Naive thymus-derived CD4-positive, alpha-beta T cell (primary cell): ENCODE data around the gene PCSK1. TPM values are rescaled to one million over a fixed set of nuclear protein-coding genes. Genes with fewer than 3 reads are reported as not detected.

Source experiments
- ATAC-seq: fragments of 150-1000 bp; cut with Tn5 transposase; 2 replicates; pipeline ENCODE4 v1.10.0; 2021; ENCODE audit warnings: mild to moderate bottlenecking, moderate library complexity
- CTCF ChIA-PET: fragments of 350-600 bp; sonication (Branson Sonifier 250); formaldehyde crosslinking; loops from one replicate; lab custom pipeline; 2021; ENCODE audit warnings: antibody characterized with exemption; lab: Charles Lee
- POLR2A ChIA-PET: fragments of 350-600 bp; sonication (Branson Sonifier 250); formaldehyde crosslinking; loops from one replicate; lab custom pipeline; 2021; ENCODE audit warnings: antibody characterized with exemption, inconsistent platforms; lab: Charles Lee
- DNase-seq, 9 donors: peaks; one replicate each; pipeline versions ENCODE4 v3.0.0 to v3.0.0-alpha.2; 2020 to 2022; ENCODE audit warnings: mixed read lengths in 1 of 9
- H3K27ac ChIP-seq: one replicate; pipeline ENCODE4 v1.7.0; 2013; ENCODE audit warnings: mild to moderate bottlenecking, low read depth, low read length, moderate library complexity
- H3K27me3 ChIP-seq, 2 donors: one replicate each; pipeline ENCODE4 v1.7.0; 2013; ENCODE audit warnings: low read length in 2 of 2, mild to moderate bottlenecking in 2 of 2, moderate library complexity in 2 of 2; ENCODE audit not compliant: control insufficient read depth in 2 of 2, insufficient read depth in 2 of 2
- H3K36me3 ChIP-seq, 3 experiments: 1 replicate in 2 of 3; 2 replicates in 1 of 3; pipeline ENCODE4 v1.7.0; 2013; ENCODE audit warnings: low read length in 3 of 3, mild to moderate bottlenecking in 3 of 3, moderate library complexity in 1 of 3; ENCODE audit not compliant: insufficient read depth in 3 of 3, control insufficient read depth in 2 of 3
- H3K4me1 ChIP-seq, 2 donors: one replicate each; pipeline ENCODE4 v1.7.0; 2013; ENCODE audit warnings: low read length in 2 of 2, mild to moderate bottlenecking in 2 of 2, moderate library complexity in 1 of 2; ENCODE audit not compliant: control insufficient read depth in 2 of 2, insufficient read depth in 2 of 2
- H3K4me3 ChIP-seq: 2 replicates; pipeline ENCODE4 v1.7.0; 2013; ENCODE audit warnings: mild to moderate bottlenecking, low read length
- H3K9me3 ChIP-seq, 3 experiments: 1 replicate in 2 of 3; 2 replicates in 1 of 3; pipeline ENCODE4 v1.7.0; 2013; ENCODE audit warnings: low read length in 3 of 3; ENCODE audit not compliant: control insufficient read depth in 2 of 3
- H3K27ac Mint-ChIP-seq, 9 donors: one replicate each; pipeline ENCODE4 v1.8.0; 2020 to 2022; ENCODE audit warnings: mixed read lengths in 9 of 9, mild to moderate bottlenecking in 8 of 9, moderate library complexity in 5 of 9, inconsistent platforms in 2 of 9
- H3K27me3 Mint-ChIP-seq, 5 donors: one replicate each; pipeline ENCODE4 v1.8.0; 2021 to 2022; ENCODE audit warnings: mixed read lengths in 5 of 5, mild to moderate bottlenecking in 1 of 5
- H3K36me3 Mint-ChIP-seq, 5 donors: one replicate each; pipeline ENCODE4 v1.8.0; 2020 to 2022; ENCODE audit warnings: mixed read lengths in 5 of 5, mild to moderate bottlenecking in 3 of 5, inconsistent platforms in 1 of 5
- H3K4me1 Mint-ChIP-seq, 7 donors: one replicate each; pipeline ENCODE4 v1.8.0; 2020 to 2022; ENCODE audit warnings: mixed read lengths in 7 of 7, mild to moderate bottlenecking in 3 of 7, inconsistent platforms in 1 of 7
- H3K4me3 Mint-ChIP-seq, 10 donors: one replicate each; pipeline ENCODE4 v1.8.0; 2020 to 2022; ENCODE audit warnings: mild to moderate bottlenecking in 10 of 10, mixed read lengths in 10 of 10, moderate library complexity in 6 of 10, inconsistent platforms in 2 of 10
- H3K9me3 Mint-ChIP-seq, 11 donors: one replicate each; pipeline ENCODE4 v1.8.0; 2020 to 2022; ENCODE audit warnings: mixed read lengths in 11 of 11, mild to moderate bottlenecking in 4 of 11, inconsistent platforms in 1 of 11, moderate library complexity in 1 of 11
- intact Hi-C, 2 donors: fragments of 100-400 bp; cut with micrococcal nuclease; formaldehyde crosslinking; loops; one replicate each; pipeline ENCODE4 v1.15.1; 2023
- polyA plus RNA-seq, 2 donors: library from polyadenylated mRNA; unstranded; fragments of 300-500 nt; fragmentation: Illumina TruSeq; gene quantifications; one replicate each; pipeline ENCODE4 v1.2.3, GENCODE V29; 2021
- total RNA-seq, 6 experiments: library from RNA in 5 of 6; stranded (reverse) in 5 of 6; gene quantifications; 1 replicate in 5 of 6; 2 replicates in 1 of 6; pipeline ENCODE4 v1.2.3 and lab custom pipeline; 2021 to 2026

PCSK1 gene
- total and polyA plus RNA-seq, 7 experiments from 2014 or later: not detected

- H3K4me3 ChIP-seq: no peak overlapping the region
- ATAC-seq (peak; percentile 91), DNase-seq (peak in 7 of 9 donors; percentile 33 to 70 (median 59))
- peak overlapping the region; percentile 1 to 72 (median 48) for H3K4me3 Mint-ChIP-seq
- POLR2A ChIA-PET: no interaction called here
- H3K36me3 Mint-ChIP-seq: no peaks in the 10 kb centered on the region
- peak overlapping the region in 6 of 9 donors; percentile 3 to 53 (median 10) for H3K27ac Mint-ChIP-seq
- H3K9me3 ChIP-seq: no peaks in the 10 kb centered on the region
- intact Hi-C loops: loop anchor here (1.0 to 10.0 kb wide), 12 partner anchors 192 to 818 kb away; partner anchors contain the start of genes CAST (in 1 of the 2) and LNPEP (in 1 of the 2)
- no peaks in the 10 kb centered on the region for H3K27me3 ChIP-seq
- no peaks in the 10 kb centered on the region for H3K36me3 ChIP-seq
- peaks cover 6 to 7% of the 10 kb centered on the region in 2 donors for H3K4me1 ChIP-seq
- no peak overlapping the region for H3K27ac ChIP-seq
- H3K4me1 Mint-ChIP-seq: peaks cover 5 to 21% (median 18%) of the 10 kb centered on the region in 7 donors
- H3K27me3 Mint-ChIP-seq: peaks cover 0 to 38% (median 8%) of the 10 kb centered on the region in 5 donors
- CTCF ChIA-PET: interaction anchor here (0.6 to 12.3 kb wide), 16 partner anchors 9 to 1235 kb away, joined by 3 to 183 read pairs (median 4); no protein-coding TSS in a partner anchor
- H3K9me3 Mint-ChIP-seq: no peaks in the 10 kb centered on the region
Observed at GRCh38 chr5:96344678-96345577, 88.1 kb downstream of the PCSK1 start.

- H3K27ac Mint-ChIP-seq: no peak overlapping the region
- H3K36me3 Mint-ChIP-seq: no peaks in the 10 kb centered on the region
- CTCF ChIA-PET: interaction anchor here (0.6 to 12.3 kb wide), 2 partner anchors 257 to 387 kb away, joined by 3 to 183 read pairs; no protein-coding TSS in a partner anchor
- Histone ChIP-seq H3K4me3 (no peak overlapping the region), H3K4me1 (peaks cover 6 to 7% of the 10 kb centered on the region in 2 donors), H3K9me3 (no peaks in the 10 kb centered on the region), H3K27ac (no peak overlapping the region), H3K27me3 (no peaks in the 10 kb centered on the region), H3K36me3 (no peaks in the 10 kb centered on the region)
- H3K9me3 Mint-ChIP-seq: no peaks in the 10 kb centered on the region
- no peak for ATAC-seq
- POLR2A ChIA-PET: interaction anchor here (0.6 kb wide), 1 partner anchor 357 kb away, joined by 3 read pairs; no protein-coding TSS in a partner anchor
- H3K4me1 Mint-ChIP-seq: peaks cover 5 to 24% (median 18%) of the 10 kb centered on the region in 7 donors
- H3K4me3 Mint-ChIP-seq: no peak overlapping the region
- intact Hi-C loops: loop anchor here in 1 of 2 donors (5.0 to 10.0 kb wide), 2 partner anchors 412 to 819 kb away; no protein-coding TSS in a partner anchor
- H3K27me3 Mint-ChIP-seq: peaks cover 0 to 40% (median 11%) of the 10 kb centered on the region in 5 donors
- no peak for DNase-seq
Observed at GRCh38 chr5:96343094-96343493, 90.0 kb downstream of the PCSK1 start.

- Mint-ChIP-seq H3K9me3 (no peaks in the 10 kb centered on the region), H3K36me3 (no peaks in the 10 kb centered on the region), H3K4me1 (peaks cover 5 to 24% (median 18%) of the 10 kb centered on the region in 7 donors), H3K4me3 (no peak overlapping the region), H3K27ac (no peak overlapping the region), H3K27me3 (peaks cover 0 to 40% (median 11%) of the 10 kb centered on the region in 5 donors)
- ChIA-PET CTCF (interaction anchor here (12.3 kb wide), 1 partner anchor 258 kb away, joined by 183 read pairs; no protein-coding TSS in a partner anchor), POLR2A (no interaction called here)
- intact Hi-C loops: loop anchor here in 1 of 2 donors (5.0 to 10.0 kb wide), 2 partner anchors 412 to 820 kb away; no protein-coding TSS in a partner anchor
- Histone ChIP-seq H3K4me1 (peaks cover 6 to 7% of the 10 kb centered on the region in 2 donors), H3K4me3 (no peak overlapping the region), H3K9me3 (no peaks in the 10 kb centered on the region), H3K36me3 (no peaks in the 10 kb centered on the region), H3K27ac (no peak overlapping the region), H3K27me3 (no peaks in the 10 kb centered on the region)
- ATAC-seq: no peak
- DNase-seq: no peak
Observed at GRCh38 chr5:96342581-96342980, 90.5 kb downstream of the PCSK1 start.

Other genes starting within 250 kb of the PCSK1 start
- gene CAST, start 229.1 kb upstream of the PCSK1 start, total RNA-seq: 100 to 1,000 TPM; 112 to 298 (median 185) TPM
- 10 to 100 TPM; 31.1 to 43.8 TPM for gene CAST, start 229.1 kb upstream of the PCSK1 start, polyA plus RNA-seq